ENCODE data around the gene FN1.

- TF ChIP-seq EZH2 (IDR thresholded peaks at IDR 0.05; ENCODE audit: borderline replicate concordance, low read depth, low read length, severe bottlenecking) = no peak
- no peak for TF ChIP-seq POLR2AphosphoS5 (IDR thresholded peaks at IDR 0.05; ENCODE audit: insufficient read depth, low read depth, low read length)
Observed at GRCh38 chr2:215319500-215319899, 116.4 kb downstream of the FN1 start.

Measured in endothelial cell of umbilical vein (primary cell).